GM12892 (cell line): Measurements from ENCODE around the gene CNTN4.

Experiments
- POLR2A ChIP-seq: IDR thresholded peaks from 2 replicates; pipeline ENCODE4 v1.6.1; 2011; ENCODE audit warnings: low read depth, low read length, control low read depth
- POLR2AphosphoS5 ChIP-seq: IDR thresholded peaks from 2 replicates; pipeline ENCODE4 v1.6.1; 2011; ENCODE audit warnings: low read depth, low read length, control low read depth
- TAF1 ChIP-seq: IDR thresholded peaks from 2 replicates; pipeline ENCODE4 v1.6.1; 2011; ENCODE audit warnings: low read depth, mild to moderate bottlenecking, control low read depth, low read length, borderline replicate concordance

DNA sequence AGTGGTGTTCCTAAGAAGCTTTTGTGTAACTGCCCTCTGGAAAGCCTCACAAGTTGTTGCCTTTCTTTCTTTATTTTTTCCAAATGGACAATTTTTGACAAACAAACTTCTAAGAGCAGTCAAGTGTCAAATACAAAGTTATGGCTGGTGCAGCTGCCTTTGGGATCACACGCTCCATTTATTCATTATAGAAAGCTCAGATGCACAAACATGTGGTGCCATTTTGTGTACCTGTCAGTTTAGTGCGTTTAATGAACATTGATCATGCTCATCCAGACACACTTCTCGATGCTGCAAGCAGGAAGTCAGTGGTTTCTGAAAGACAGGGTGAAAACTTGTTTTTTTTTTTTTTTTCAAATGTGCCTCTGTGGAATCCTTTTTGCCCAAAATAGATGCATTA lies 324.5 kb downstream of the CNTN4 start:
- no peak for TF ChIP-seq TAF1
- no peak for TF ChIP-seq POLR2A
- no peak for TF ChIP-seq POLR2AphosphoS5
